OCI-M1 (cell line): ENCODE data around the gene DCST1.
"Not testable (repeated sequence)": the region's sequence is repeated elsewhere in the genome, so short reads cannot be mapped to it uniquely, and the experiment has no call there.

Experiments
- DNase-seq: peaks from one replicate; lab custom pipeline; 2025; lab: John Stamatoyannopoulos, UW

Gene DCST1, protein sequence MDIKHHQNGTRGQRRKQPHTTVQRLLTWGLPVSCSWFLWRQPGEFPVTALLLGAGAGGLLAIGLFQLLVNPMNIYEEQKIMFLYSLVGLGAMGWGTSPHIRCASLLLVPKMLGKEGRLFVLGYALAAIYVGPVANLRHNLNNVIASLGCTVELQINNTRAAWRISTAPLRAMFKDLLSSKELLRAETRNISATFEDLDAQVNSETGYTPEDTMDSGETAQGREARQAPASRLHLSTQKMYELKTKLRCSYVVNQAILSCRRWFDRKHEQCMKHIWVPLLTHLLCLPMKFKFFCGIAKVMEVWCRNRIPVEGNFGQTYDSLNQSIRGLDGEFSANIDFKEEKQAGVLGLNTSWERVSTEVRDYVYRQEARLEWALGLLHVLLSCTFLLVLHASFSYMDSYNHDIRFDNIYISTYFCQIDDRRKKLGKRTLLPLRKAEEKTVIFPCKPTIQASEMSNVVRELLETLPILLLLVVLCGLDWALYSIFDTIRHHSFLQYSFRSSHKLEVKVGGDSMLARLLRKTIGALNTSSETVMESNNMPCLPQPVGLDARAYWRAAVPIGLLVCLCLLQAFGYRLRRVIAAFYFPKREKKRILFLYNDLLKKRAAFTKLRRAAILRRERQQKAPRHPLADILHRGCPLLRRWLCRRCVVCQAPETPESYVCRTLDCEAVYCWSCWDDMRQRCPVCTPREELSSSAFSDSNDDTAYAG

DNA sequence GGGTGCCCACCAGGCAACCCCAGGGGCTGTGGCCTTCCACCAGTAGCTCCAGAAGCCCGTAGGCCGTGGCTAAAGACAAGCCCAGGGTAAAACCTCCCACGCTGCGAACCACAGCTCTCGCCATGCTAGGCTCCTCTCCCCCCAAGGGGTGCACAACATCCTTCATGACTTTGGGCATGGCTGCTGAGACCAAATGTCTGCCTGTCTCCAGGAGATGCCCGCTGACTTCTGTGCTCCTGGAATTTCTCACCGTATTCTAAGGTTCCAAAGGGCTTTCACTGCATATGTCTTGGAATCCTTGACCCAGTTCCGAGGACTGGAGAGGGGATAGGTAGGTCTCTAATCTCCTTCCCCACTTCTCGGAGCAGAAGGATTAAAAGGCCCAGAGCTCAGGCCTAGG is at the start of gene DCST1, which contains the start of gene DCST2:
Gene DCST1 (plus strand): TSS at position 301 of the 400 bp plus-strand sequence. CDS start 213 bp downstream, outside the sequence.
Gene DCST2 (minus strand): TSS at position 258 of the 400 bp plus-strand sequence. CDS start 80 bp downstream, at position 178.
- DNase-seq: no peak

DNA sequence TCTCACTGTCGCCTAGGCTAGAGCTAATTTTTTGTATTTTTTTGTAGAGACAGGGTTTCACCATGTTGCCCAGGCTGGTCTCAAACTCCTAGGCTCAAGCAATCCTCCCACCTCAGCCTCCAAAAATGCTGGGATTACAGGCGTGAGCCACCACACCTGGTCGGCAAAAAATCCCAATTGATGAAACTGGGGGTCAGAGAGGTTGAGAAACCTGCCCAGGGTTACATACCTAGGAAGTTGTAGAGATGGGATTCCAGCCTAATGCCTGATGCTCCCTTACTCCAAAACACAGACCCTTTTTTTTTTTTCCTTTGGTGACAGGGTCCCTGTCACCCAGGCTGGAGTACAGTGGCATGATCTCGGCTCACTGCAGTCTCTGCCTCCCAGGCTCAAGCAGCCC is 46.9 kb upstream of the DCST1 start:
- not testable (repeated sequence) for DNase-seq

DNA sequence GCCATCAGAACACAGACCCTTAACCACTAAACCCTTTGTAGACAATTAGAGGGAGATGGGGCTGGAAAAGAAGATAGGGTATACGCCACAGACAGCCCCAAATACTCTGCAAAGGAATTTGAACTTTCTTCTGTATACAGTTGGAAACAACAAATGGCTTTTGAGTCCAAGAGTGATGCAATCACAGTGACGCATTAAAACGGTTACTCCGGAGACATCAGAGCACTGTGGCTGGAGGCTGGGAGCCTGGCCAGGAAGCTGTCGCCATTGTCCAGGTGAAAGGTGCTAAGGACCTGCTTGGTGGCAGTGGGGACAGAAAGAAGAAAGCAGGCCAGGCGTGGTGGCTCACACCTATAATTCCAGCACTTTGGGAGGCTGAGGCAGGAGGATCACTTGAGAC is 46.3 kb upstream of the DCST1 start:
- DNase-seq: no peak

DNA sequence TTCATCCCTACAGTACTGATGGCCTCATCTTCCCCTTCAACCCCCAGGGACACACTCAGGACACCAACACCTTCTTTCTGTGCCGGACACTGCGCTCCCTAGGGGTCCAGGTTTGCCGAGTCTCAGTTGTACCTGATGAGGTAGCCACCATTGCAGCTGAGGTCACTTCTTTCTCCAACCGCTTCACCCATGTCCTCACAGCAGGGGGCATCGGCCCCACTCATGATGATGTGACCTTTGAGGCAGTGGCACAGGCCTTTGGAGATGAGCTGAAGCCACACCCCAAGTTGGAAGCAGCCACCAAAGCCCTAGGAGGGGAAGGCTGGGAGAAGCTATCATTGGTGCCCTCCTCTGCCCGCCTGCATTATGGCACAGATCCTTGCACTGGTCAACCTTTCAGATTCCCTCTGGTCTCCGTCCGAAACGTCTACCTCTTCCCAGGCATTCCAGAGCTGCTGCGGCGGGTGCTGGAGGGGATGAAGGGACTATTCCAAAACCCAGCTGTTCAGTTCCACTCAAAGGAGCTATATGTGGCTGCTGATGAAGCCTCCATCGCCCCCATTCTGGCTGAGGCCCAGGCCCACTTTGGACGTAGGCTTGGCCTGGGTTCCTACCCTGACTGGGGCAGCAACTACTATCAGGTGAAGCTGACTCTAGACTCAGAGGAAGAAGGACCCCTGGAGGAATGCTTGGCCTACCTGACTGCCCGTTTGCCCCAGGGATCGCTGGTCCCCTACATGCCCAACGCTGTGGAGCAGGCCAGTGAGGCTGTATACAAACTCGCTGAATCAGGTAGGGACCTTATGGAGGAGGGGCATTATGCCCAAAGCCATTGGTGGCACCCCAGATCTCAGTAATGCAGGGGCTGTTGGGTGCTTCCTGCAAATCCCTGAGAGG is 45.3 kb upstream of the DCST1 start:
- DNase-seq: peak; percentile 39

DNA sequence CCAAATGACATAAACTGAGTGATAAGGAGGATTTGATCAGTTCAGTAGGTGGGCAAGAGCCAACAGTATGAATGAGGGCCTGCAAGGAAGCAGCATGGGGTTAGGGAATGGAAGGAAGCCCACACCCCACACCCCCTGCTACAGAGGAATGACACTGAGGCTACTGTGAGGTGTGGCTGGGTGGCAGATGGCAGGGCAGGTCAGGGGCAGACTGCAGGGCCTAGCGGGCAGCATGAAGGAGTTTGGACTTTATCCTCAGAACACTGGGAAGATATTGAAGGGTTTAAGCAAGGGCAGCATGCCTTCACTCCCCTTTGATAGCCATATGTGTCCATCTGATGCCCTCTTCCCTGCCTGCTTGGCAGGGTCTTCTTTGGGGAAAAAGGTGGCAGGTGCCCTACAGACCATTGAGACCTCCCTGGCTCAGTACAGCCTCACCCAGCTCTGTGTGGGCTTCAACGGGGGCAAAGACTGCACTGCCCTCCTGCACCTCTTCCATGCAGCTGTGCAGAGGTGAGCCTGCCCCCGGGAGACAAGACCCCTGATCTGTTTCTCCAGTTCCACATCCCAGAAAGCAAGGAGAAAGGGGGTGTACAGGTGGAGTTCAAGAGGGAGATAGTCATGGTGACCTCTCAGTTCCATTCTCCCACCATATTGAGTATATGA is 44.3 kb upstream of the DCST1 start:
- no peak for DNase-seq

DNA sequence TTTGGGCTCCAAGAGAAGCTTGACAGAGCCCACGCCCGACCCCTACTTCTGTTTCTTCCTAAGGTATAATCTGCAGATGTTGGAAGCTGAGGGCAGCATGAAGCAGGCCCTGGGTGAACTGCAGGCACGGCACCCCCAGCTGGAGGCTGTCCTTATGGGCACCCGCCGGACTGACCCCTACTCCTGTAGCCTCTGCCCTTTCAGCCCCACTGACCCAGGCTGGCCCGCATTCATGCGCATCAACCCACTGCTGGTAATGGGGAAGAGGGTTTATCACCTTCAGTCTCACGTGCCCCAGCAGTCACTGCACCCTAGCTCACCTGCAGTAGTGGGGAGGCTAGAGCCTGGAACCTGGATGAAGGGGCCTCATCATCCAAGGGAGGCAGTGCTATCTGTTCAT is 43.3 kb upstream of the DCST1 start:
- DNase-seq: no peak

DNA sequence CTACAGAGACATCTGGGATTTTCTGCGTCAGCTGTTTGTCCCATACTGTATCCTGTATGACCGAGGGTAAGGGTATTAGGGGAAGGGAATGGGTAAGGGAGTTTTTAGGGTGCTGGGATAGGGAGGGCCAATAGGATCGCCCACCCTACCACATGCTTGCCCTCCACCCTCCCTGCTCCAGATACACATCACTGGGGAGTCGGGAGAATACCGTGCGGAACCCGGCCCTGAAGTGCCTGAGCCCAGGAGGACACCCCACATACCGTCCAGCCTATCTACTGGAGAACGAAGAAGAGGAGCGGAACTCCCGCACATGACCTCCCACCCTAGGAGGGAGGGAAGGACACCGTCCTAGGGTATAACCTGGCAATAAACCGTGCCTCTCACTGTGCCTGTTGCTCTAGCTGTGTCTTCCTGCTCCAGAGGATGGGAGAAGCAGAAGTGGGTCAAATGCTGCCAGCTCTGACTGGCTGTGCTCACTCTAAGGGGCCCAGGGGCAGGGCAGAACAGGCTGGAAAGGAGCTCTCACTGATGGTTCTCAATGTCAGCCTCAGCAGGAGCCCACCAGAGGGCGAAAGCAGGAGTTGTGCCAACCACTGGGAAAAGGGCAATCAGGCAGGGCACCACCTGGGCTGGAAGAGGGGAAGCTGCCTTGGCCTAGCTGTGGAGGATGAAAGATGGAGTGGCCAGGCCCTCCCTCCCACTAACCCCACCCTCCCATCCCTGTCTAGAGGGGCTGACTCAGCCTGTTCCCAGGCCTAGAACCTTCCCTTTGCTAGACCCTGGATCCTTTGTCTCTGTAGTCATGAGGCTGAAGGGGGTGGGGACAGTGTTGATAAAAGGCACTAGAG is 40.7 kb upstream of the DCST1 start:
- peak; percentile 75 for DNase-seq

DNA sequence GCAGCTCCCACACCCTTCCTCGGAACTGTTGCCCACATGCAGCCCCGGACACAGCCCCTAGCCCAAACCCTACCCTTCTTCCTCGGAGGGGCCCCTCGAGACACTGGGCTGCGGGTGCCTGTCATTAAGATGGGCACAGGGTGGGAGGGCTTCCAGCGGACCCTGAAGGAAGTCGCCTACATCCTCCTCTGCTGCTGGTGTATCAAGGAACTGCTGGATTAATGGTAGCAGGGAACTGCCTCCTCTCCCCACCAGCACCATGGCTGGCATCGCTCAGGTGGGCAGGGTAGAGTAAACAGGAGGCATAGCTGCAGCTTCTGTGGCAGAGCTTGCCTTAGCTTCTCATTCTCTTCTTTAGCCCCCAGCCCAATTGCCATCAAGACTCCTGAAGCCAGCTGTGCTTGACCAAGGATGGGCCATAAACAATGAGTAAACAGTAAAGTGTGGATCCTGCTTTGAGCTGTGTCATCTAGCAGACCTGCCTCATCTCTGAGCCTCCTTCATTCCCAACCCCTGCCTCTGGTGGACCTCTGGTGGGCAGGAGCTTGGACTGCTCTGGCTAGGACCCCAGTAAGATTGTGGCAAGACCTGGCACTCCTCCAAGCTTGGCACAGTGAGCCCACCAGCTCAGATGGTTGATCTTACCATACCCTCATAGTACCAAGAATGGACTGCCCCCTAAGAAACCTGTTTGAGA is 39.9 kb upstream of the DCST1 start, which contains the start of gene LENEP:
Gene LENEP (plus strand): TSS at position 15 of the 697 bp plus-strand sequence. CDS start 22 bp downstream, at position 37.
- peak; percentile 52 for DNase-seq

DNA sequence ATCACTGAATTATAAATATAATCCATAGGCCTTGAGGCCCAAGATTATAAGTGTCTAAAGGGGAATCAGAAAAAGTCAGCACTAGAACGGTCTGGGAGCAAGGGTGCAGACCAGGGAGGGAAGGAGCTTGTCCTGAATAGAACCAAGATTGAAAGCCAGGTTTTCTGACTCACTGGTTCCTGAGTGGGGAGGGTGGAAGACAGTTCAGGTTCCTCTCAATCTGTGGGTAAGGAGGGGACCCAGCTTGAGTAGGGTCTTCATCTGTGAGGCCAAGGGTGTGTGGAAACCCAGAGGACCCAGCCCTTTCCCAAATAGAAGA is 39.4 kb upstream of the DCST1 start:
- peak; percentile 60 for DNase-seq

DNA sequence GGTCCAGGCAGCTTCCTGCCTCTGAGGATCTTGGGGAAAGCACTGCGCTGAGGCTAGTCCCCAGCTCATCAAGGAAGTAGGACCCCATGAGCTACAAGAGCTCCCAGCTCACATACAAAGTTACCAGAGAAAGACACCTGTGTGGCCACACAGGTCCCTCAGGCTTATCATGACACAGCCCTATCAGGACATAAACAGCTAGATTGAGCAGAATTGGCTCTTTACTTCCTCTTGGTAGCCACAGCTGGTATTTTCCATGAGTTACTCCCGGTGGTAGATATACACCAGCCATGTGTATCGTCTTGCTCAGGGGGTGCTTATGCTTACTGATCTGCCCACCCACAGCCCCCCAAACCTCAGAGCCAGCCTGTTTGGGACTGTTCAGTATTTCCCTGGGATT is 39.0 kb upstream of the DCST1 start:
- peak; percentile 74 for DNase-seq

DNA sequence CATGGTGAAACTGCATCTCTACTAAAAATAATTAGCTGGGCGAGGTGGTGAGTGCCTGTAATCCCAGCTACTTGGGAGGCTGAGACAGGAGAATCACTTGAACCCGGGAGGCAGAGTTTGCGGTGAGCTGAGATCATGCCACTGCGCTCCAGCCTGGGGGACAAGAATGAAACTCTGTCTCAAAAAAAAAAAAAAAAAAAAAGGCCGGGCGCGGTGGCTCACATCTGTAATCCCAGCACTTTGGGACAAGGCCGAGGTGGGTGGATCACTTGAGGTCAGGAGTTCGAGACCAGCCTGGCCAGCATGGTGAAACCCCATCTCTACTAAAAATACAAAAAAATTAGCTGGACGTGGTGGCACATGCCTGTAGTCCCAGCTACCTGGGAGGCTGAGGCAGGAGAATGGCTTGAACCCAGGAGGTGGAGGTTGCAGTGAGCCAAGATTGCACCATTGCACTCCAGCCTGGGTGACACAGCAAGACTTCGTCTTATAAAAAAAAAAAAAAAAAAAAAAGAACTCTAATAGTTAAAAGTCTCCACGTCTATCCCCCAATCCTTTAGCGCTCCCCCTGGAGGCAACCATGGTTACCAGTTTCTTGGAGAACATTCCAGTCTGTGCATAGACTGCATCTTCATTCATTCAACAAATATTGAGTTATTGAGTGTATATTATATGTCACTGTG is 38.2 kb upstream of the DCST1 start:
- peak; percentile 89 for DNase-seq

DNA sequence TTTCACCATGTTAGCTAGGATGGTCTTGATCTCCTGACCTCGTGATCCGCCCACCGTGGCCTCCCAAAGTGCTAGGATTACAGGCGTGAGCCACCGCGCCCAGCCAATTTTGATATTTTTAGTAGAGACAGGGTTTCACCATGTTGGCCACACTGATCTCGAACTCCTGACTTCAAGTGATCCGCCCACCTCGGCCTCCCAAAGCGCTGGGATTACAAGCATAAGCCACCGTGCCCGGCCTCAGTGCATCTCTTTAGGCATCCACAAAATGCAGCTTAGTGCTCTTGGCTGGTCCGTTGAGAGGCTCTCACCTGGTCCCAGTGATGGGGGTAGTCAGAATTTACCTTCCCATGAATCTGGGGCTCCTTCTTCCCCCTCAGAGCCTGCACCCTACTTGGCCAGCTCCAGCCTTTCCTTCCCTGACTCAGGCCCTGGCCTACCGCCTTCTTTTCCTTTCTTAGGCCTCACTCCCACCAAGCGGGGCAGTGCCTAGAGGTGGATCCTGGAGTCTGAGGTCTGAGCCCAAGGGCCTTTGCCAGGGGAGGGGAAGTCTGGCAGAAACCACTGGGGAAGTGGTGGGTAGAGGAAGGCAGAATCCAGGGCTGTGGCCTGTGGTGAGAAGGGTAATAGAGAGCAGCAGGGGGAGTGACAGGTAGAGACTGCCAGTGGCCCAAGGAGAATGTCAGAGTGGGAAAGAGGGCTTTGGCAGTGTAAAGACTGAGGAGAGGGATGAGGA is 36.5 kb upstream of the DCST1 start:
- no peak for DNase-seq

DNA sequence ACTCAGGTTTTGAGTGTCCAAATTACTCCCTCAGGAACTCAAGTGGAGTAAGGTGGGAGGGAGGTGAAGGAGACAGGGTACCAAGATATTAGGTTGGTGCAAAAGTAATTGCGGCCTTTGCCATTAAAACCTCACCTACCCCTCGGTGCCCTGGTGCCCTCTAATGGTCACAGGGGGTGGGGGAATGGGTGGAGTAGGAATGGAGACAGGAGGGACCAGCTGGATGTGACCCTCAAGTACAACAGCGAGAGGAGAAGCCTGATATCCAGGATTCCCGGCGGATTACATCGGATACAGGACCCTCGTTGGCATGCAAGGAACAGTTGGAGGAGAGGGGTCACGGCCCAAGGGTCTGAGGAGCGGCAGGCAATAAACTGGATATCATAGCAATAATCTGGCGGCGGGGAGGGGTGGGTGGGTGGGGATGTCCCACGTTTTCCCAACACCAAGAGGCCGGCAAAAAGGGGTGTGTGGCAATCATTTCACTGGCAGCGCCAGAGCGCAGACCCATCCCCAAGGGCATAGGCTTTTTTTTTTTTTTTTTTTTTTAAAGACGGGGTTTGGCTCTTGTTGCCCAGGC is 35.3 kb upstream of the DCST1 start:
- no peak for DNase-seq

DNA sequence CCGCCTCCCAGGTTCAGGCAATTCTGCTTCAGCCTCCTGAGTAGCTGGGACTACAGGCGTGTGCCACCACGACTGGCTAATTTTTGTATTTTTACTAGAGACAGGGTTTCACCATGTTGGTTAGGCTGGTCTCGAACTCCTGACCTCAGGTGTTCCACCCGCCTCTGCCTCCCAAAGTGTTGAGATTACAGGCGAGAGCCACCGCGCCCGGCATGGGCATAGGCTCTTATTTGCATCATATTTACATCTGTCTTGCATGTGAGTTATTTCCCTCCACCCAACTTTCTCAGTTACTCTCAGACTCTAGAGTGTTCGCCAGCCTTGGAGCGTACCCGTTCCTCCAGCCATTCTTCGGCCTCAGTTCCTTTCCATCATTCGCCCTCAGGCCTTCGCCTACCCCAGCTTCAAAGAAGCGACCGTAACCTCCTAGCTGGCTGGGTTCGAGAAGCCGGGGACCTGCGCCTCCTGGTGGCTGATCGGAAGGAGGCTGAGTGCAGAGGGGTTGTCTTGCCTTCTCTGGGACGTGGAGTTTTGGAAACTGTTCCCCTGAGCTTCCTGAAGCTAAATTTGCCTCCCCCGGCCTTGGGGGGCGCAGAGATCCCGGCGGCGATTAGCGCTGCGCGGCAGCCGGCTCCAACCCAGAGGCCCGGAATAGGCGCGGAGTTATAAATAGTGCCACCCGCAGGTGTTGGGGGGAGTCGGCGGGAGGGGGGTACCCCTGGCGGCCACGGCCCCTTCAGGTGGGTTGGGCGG is 34.6 kb upstream of the DCST1 start:
- peak; percentile 94 for DNase-seq

DNA sequence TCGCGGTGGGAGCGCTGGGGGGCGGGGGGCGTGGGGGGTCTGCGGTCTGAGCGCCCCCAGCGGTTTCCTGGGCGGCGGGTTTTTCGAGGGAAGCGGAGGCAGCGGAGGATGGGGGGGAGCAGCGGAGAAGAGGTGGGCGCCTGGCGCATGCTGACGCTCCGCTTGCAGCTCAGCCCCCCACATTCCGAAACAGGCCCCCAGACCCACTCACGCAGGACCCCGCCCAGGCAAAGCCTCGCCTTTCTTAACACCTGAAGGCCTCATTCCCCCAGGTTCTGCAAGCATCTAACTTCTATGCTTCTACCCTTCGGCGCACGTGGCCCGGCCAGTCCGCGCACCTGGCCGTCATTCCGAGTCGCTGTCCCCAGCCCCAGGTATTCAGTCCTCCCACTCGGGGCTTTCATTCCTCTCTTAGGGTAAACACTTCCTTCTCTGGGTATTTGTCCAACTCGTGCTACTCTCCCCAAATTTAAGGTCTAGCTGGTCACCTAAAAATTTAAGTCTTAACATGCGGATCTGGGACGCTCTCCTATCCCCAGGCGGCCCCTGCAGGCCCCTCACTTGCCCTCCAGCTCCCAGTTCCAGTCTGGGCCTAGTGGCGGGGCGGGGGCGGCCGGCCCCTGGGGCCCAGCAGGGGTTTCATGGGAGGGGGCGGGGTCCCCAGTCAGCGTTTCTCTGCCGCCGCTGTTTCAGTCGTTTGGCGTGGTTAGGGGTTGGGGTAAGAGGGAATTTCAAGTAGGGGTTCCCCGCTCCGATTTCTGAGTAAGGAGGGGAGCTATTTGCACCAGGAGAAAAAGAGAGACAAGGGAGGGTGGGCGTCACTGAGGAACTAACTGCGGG is 33.8 kb upstream of the DCST1 start:
- peak; percentile 92 for DNase-seq

DNA sequence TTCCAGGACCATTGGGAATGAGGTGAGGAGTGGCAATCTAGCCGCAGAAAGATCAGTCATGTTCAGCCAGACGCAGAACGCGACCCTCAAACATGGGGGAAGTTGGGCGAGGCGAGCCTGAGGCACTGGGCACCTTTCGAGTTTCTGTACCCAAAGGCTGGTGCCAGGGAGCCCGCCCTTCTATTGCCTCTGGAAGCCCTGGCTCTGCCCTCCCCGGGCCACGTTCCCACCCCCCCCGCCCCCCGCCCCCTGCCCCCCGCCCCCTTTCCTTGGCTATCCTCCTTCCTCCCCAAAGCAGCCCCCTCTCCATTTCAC is 33.3 kb upstream of the DCST1 start:
- DNase-seq: no peak
